Lung (tissue), 12 donors: ENCODE measurements around the gene ATP11A. TPM values are rescaled to one million over a fixed set of nuclear protein-coding genes. Genes with fewer than 3 reads are reported as not detected.

Experiments used
- ATAC-seq: fragments of 200-7000 bp; cut with Tn5 transposase; one replicate; pipeline ENCODE4 v1.9.1; 2020; ENCODE audit warnings: moderate number of reproducible peaks; ENCODE audit not compliant: insufficient read depth, low FRiP score
- DNase-seq, 3 donors: peaks; one replicate each; pipeline ENCODE4 v3.0.0-alpha.2; 2013 to 2017
- H3K27ac ChIP-seq, 2 donors: one replicate each; pipeline ENCODE4 v1.5.1; 2013; ENCODE audit warnings: mild to moderate bottlenecking in 2 of 2, moderate library complexity in 2 of 2, control low read depth in 1 of 2, inconsistent platforms in 1 of 2, low read depth in 1 of 2, low read length in 1 of 2
- H3K27me3 ChIP-seq, 3 donors: one replicate each; pipeline ENCODE4 v1.5.1; 2013; ENCODE audit warnings: low read length in 2 of 3; ENCODE audit not compliant: control insufficient read depth in 3 of 3, insufficient read depth in 3 of 3
- H3K36me3 ChIP-seq, 4 donors: one replicate each; pipeline ENCODE4 v1.5.1; 2013; ENCODE audit warnings: low read length in 4 of 4, mild to moderate bottlenecking in 1 of 4, moderate library complexity in 1 of 4; ENCODE audit not compliant: control insufficient read depth in 4 of 4, insufficient read depth in 4 of 4
- H3K4me1 ChIP-seq, 5 donors: one replicate each; pipeline ENCODE4 v1.5.1; 2013; ENCODE audit warnings: low read length in 5 of 5, mild to moderate bottlenecking in 2 of 5, moderate library complexity in 1 of 5; ENCODE audit not compliant: control insufficient read depth in 5 of 5, insufficient read depth in 5 of 5
- H3K4me3 ChIP-seq: one replicate; pipeline ENCODE4 v1.5.1; 2013; ENCODE audit warnings: mild to moderate bottlenecking, control low read depth, moderate library complexity
- H3K9ac ChIP-seq, 2 donors: one replicate each; pipeline ENCODE4 v1.5.1; 2013; ENCODE audit warnings: low read length in 2 of 2, control low read depth in 1 of 2; ENCODE audit not compliant: insufficient read depth in 1 of 2
- H3K9me3 ChIP-seq, 4 donors: one replicate each; pipeline ENCODE4 v1.5.1; 2013; ENCODE audit warnings: low read length in 3 of 4, mild to moderate bottlenecking in 1 of 4, moderate library complexity in 1 of 4; ENCODE audit not compliant: control insufficient read depth in 4 of 4, insufficient read depth in 3 of 4
- WGBS, 2 donors: extraction: QIAGEN DNeasy Blood & Tissue Kit; methylation state at CpG; one replicate each; pipeline ENCODE4 v1.1.7; 2013; 5-methylcytosine and 5-hydroxymethylcytosine counted together
- polyA plus RNA-seq, 2 donors: library from polyadenylated mRNA; stranded (reverse); fragments of 200-250 nt; gene quantifications; one replicate each; pipeline ENCODE4 v1.2.1, GENCODE V29; 2013
- total RNA-seq, 2 donors: library from RNA; depleted of rRNA in 1 of 2; stranded (reverse); fragments of >200 nt in 1 of 2; gene quantifications; one replicate each; pipeline ENCODE4 v1.2.1, GENCODE V29; 2014 to 2021
- TF ChIP-seq, protein P1 (sequence below): IDR thresholded peaks from 2 replicates; pipeline ENCODE4 v1.5.1; 2012; ENCODE audit warnings: mild to moderate bottlenecking; ENCODE audit errors: control extremely low read depth, extremely low read depth
- donor health status: control.
- donor health status: control.
- donor health status: Bipolar disorder and iron deficiency.
- donor health status: healthy.
- donor health status: DM: yes; HTN: yes; CAD: no.

Gene ATP11A
- total and polyA plus RNA-seq, 4 donors: 46.3 to 317 (median 162) TPM

DNA sequence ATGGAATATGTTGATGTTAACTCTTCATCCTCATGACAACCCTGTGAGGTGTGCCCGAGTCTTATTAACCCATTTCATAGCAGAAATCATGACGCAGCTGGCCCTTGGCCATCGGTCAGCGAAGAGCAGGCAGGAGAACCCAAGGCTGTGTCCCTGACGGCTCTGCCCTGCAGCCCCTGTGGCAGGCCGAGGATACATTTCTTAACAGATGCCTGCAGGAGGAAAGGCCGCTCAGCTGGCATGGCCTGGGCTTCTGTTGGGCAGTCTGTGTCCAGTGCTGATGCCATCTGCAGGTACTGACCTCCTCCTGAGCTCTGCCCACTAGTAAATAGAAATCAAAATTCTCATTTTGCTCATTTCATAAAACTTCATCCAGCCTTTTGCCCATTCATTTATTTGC lies 243.8 kb downstream of the ATP11A start:
- Histone ChIP-seq H3K4me3 (no peak overlapping the region), H3K27me3 (no peaks in the 10 kb centered on the region), H3K9me3 (no peaks in the 10 kb centered on the region), H3K27ac (no peak overlapping the region), H3K36me3 (no peaks in the 10 kb centered on the region), H3K4me1 (peaks cover 0 to 13% (median 4%) of the 10 kb centered on the region in 5 donors), H3K9ac (no peak overlapping the region)
- ATAC-seq (no peak), DNase-seq (no peak)
- WGBS, 2 donors: 91 to 99% methylated on average over 7 of the region's 7 CpGs
- TF ChIP-seq, protein P1, sequence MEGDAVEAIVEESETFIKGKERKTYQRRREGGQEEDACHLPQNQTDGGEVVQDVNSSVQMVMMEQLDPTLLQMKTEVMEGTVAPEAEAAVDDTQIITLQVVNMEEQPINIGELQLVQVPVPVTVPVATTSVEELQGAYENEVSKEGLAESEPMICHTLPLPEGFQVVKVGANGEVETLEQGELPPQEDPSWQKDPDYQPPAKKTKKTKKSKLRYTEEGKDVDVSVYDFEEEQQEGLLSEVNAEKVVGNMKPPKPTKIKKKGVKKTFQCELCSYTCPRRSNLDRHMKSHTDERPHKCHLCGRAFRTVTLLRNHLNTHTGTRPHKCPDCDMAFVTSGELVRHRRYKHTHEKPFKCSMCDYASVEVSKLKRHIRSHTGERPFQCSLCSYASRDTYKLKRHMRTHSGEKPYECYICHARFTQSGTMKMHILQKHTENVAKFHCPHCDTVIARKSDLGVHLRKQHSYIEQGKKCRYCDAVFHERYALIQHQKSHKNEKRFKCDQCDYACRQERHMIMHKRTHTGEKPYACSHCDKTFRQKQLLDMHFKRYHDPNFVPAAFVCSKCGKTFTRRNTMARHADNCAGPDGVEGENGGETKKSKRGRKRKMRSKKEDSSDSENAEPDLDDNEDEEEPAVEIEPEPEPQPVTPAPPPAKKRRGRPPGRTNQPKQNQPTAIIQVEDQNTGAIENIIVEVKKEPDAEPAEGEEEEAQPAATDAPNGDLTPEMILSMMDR: no peak

DNA sequence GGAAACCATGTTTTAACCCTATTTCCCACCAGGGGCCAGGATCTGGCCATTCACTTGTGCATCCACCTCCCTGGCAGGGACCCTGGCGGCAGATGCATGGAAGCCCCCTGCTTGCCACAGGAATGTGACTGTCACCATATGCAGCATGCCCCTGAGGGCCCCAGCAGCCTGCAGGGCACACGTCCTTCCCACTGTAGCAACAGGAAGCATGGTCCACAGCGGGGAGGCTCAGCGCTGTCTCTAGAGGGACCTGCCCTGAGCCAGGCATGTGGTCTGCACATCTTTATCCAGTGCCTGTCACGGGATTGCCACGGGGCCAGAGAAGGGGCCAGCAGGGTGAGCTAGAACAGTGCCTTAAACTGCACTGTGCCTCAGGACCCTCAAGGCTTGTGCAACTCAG lies 244.2 kb downstream of the ATP11A start:
- no peak for ATAC-seq
- H3K4me1 ChIP-seq: peaks cover 0 to 9% (median 3%) of the 10 kb centered on the region in 5 donors
- DNase-seq: no peak
- H3K4me3 ChIP-seq: no peak overlapping the region
- no peak overlapping the region for H3K9ac ChIP-seq
- no peaks in the 10 kb centered on the region for H3K27me3 ChIP-seq
- no peak overlapping the region for H3K27ac ChIP-seq
- TF ChIP-seq, protein P1: no peak
- H3K36me3 ChIP-seq: no peaks in the 10 kb centered on the region
- no peaks in the 10 kb centered on the region for H3K9me3 ChIP-seq
- WGBS, 2 donors: 41 to 67% methylated on average over 6 of the region's 6 CpGs

Other genes starting within 250 kb of the ATP11A start
- 10 to 100 TPM; 33.1 to 40.2 TPM for gene TUBGCP3, start 101.9 kb upstream of the ATP11A start, total RNA-seq
- gene TUBGCP3, start 101.9 kb upstream of the ATP11A start, polyA plus RNA-seq: 10 to 100 TPM; 10.9 to 20.7 TPM